ENCODE results near the gene ATG7.

Gene ATG7

DNA sequence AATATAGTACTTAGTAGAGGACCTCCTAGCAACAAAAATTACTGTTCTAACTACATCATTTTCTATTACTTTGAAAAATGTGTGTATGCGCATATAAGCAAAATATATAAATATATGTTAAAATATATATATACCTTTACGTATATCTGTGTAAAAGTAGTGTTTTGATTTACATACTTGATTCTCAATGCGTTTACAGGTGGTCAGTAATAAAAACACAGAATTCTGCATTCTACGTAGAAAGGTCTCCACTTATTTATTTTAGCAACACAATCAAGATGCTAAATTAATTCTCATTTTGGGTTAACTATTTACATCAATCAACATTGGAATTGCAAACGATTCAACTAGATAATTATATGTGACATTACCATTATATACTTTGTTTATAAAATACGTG, 158.0 kb downstream of the ATG7 start:
- TF ChIP-seq, protein P1, sequence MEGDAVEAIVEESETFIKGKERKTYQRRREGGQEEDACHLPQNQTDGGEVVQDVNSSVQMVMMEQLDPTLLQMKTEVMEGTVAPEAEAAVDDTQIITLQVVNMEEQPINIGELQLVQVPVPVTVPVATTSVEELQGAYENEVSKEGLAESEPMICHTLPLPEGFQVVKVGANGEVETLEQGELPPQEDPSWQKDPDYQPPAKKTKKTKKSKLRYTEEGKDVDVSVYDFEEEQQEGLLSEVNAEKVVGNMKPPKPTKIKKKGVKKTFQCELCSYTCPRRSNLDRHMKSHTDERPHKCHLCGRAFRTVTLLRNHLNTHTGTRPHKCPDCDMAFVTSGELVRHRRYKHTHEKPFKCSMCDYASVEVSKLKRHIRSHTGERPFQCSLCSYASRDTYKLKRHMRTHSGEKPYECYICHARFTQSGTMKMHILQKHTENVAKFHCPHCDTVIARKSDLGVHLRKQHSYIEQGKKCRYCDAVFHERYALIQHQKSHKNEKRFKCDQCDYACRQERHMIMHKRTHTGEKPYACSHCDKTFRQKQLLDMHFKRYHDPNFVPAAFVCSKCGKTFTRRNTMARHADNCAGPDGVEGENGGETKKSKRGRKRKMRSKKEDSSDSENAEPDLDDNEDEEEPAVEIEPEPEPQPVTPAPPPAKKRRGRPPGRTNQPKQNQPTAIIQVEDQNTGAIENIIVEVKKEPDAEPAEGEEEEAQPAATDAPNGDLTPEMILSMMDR (IDR thresholded peaks at IDR 0.05; ENCODE audit: borderline replicate concordance, insufficient read depth, low read depth, low read length), result no peak
- H3K4me3 ChIP-seq (ENCODE audit: low read depth, low read length), result no peak overlapping the region

DNA sequence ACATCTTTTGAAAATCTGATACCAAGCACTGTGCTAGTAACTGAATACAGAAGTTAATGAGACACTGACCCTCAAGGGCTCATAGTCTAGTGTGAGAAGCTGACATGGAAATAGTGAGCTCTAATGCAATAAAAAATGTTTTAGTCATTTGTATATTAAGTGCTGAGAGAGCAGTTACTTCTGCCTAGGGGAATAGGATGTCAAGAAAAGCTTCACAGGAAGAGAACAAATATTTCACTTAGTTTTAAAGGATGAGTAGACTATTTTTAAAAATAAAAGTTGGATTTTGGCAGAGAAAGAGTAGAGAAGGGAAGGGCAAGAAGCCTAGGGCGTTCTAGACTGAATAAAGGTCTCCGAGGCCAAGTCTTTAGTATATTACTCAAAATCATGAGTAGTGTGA, 158.4 kb downstream of the ATG7 start:
- H3K4me3 ChIP-seq (ENCODE audit: low read depth, low read length), result no peak overlapping the region
- TF ChIP-seq, protein P1 (IDR thresholded peaks at IDR 0.05; ENCODE audit: borderline replicate concordance, insufficient read depth, low read depth, low read length), result no peak

DNA sequence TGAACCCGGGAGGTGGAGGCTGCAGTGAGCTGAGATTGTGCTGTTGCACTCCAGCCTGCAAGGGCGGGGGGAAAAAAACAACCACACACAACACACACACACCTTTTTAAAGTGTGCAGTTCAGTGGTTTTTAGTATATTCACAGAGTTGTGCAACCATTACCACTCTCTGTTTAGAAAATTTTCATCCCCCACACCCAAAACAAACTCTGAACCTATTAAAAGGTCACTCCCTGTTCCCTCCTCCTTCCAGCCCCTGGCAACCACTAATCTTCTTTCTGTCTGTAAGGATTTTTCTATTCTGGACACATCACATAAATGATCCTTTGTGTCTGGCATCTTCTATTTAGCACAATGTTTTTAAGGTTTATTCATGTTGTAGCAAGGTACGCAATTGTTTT, 159.1 kb downstream of the ATG7 start:
- no peak overlapping the region for H3K4me3 ChIP-seq (ENCODE audit: low read depth, low read length)
- TF ChIP-seq, protein P1 (IDR thresholded peaks at IDR 0.05; ENCODE audit: borderline replicate concordance, insufficient read depth, low read depth, low read length), result no peak

DNA sequence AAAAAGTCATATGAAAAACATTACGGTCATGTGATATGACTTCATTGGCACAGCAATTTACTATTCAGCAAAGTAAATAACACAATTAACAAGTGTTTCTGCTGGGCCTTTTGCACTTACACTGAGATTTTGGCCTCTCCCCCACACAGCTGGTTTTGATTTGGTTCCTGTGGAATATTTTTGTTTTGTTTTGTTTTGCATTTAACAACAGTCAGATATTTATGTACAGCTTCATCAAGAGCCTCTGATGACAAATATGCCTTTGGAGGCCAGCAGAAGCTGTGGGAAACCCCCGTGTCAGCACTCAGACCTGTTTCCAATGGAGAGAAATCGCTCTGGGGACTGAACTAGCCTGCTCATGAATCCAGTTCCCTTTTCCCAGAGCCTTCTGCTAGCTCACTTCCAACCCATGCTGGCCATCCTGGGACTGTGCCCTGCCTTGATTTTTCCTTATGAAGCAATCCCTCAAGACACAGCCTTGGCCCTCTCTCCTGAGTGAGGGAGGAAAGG, 161.9 kb downstream of the ATG7 start:
- TF ChIP-seq, protein P1 (IDR thresholded peaks at IDR 0.05; ENCODE audit: borderline replicate concordance, insufficient read depth, low read depth, low read length), result no peak

DNA sequence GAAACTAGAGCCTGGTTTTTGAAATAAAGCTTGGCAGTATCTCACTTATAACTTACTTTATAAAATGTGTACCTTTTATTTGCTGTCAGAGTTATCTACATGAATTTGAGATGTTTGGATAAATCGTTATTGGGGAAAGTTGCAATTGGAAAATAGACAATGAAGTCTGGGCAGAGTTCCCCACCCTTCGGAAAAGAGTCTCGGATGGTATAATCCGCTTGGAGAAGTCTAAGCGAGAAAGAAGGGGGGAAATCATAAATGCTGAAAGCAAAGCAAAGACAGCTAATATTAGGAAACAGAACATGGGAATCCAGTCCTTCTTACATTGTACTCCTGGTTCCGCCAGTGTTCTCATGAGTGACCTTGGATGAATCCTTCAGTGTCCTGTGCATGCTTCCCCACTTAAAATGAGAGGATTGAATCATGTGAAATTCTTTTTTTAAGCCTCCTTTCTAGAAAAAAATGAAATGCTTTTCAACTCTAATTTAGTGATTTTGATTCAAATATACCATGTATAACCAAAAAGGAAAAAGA, 162.4 kb downstream of the ATG7 start:
- TF ChIP-seq, protein P1 (IDR thresholded peaks at IDR 0.05; ENCODE audit: borderline replicate concordance, insufficient read depth, low read depth, low read length), result no peak
- no peak overlapping the region for H3K4me3 ChIP-seq (ENCODE audit: low read depth, low read length)

More for the DNA sequence above, 161.9 kb downstream of the ATG7 start:
- no peak overlapping the region for H3K4me3 ChIP-seq (ENCODE audit: low read depth, low read length)

DNA sequence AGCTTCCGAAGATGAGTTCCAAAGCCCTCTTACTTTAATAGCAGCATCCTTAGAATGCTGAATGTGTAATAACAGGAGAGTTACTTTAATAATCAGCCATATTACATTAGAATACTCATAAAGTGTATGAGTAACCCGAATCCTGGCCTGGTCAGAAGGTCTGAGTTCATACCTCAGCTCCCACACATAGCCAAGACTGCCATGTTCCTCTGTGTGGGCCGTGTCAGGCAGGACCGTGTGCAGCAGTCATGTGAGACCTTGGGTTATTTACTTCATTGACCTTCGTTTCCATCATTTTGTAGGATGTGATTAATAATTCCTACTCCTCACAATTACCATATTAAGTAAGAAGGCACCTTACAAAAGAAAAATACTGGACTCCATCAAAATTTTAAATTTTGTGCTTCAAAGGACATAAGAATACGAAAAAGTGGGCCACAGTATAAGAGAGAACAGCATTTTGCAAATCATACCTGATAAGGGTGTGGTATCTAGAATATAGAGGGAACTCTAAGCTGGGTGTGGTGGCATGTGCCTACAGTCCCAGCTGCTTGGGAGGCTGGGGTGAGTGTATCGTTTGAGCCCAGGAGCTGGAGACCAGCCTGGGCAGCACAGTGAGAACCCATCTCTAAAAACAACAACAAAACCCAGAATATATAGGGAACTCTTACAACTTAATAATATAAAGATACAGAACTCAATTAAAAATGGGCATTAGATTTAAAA, 163.4 kb downstream of the ATG7 start:
- TF ChIP-seq, protein P1 (IDR thresholded peaks at IDR 0.05; ENCODE audit: borderline replicate concordance, insufficient read depth, low read depth, low read length), result no peak
- no peak overlapping the region for H3K4me3 ChIP-seq (ENCODE audit: low read depth, low read length)

DNA sequence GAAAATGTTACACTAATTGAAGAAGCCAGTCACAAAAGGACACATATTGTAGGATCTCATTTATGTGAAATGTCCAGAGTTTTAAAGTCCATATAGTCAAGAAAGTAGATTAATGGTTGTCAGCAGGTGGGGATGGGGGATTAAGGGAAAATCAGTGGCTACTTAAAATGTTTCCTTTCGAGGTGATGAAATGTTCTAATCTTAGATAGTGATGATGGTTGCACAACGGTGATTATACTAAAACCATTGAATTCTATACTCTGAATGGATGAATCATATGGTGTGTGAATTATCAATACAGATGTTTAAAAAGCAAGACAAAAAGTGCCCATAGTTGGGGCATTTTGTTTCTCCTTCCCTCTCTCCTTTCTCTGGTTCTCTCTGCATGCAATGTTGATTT, 164.6 kb downstream of the ATG7 start:
- TF ChIP-seq, protein P1 (IDR thresholded peaks at IDR 0.05; ENCODE audit: borderline replicate concordance, insufficient read depth, low read depth, low read length), result no peak

More for the DNA sequence above, 164.6 kb downstream of the ATG7 start:
- no peak overlapping the region for H3K4me3 ChIP-seq (ENCODE audit: low read depth, low read length)
